ENCODE results near the gene DRC3.

GRCh38 chr17:17924131-17924856, 48.4 kb upstream of the DRC3 start:
- TF ChIP-seq EZH2 (IDR thresholded peaks at IDR 0.05; ENCODE audit: borderline replicate concordance, low read depth, low read length, poor library complexity, severe bottlenecking) = no peak
- no peak for TF ChIP-seq CTCF (conservative IDR thresholded peaks at IDR 0.05; ENCODE audit: low read depth, low read length)
